ENCODE results near the gene NUBPL.
"Not testable (repeated sequence)": the region's sequence is repeated elsewhere in the genome, so short reads cannot be mapped to it uniquely, and the experiment has no call there.

DNA sequence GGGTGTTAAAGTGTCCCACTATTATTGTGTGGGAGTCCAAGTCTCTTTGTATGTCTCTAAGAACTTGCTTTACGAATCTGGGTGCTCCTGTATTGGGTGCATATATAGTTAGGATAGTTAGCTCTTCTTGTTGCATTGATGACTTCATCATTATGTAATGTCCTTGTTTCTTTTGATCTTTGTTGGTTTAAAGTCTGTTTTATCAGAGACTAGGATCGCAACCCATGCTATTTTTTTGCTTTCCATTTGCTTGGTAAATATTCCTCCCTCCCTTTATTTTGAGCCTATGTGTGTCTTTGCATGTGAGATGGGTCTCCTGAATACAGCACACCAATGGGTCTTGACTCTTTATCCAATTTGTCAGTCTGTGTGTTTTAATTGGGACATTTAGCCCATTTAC lies 57.7 kb downstream of the NUBPL start:
- TF ChIP-seq, protein P1, sequence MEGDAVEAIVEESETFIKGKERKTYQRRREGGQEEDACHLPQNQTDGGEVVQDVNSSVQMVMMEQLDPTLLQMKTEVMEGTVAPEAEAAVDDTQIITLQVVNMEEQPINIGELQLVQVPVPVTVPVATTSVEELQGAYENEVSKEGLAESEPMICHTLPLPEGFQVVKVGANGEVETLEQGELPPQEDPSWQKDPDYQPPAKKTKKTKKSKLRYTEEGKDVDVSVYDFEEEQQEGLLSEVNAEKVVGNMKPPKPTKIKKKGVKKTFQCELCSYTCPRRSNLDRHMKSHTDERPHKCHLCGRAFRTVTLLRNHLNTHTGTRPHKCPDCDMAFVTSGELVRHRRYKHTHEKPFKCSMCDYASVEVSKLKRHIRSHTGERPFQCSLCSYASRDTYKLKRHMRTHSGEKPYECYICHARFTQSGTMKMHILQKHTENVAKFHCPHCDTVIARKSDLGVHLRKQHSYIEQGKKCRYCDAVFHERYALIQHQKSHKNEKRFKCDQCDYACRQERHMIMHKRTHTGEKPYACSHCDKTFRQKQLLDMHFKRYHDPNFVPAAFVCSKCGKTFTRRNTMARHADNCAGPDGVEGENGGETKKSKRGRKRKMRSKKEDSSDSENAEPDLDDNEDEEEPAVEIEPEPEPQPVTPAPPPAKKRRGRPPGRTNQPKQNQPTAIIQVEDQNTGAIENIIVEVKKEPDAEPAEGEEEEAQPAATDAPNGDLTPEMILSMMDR (IDR thresholded peaks at IDR 0.05), result not testable (repeated sequence)
- TF ChIP-seq POLR2A (IDR thresholded peaks at IDR 0.05), result not testable (repeated sequence)

Measured in Peyer's patch (tissue), 4 donors.